Right lobe of liver (tissue), 6 donors: ENCODE measurements around the gene CDH4. TPM values are rescaled to one million over a fixed set of nuclear protein-coding genes. Genes with fewer than 3 reads are reported as not detected.

ENCODE experiments used
- ATAC-seq, 4 donors: fragments of 200-7000 bp; cut with Tn5 transposase; one replicate each; pipeline ENCODE4 v1.9.1; 2020; ENCODE audit warnings: mild to moderate bottlenecking in 4 of 4, moderate library complexity in 4 of 4
- DNase-seq, 3 donors: peaks; one replicate each; pipeline ENCODE4 v3.0.0-alpha.2; 2020
- H3K27ac ChIP-seq, 3 donors: fragments of 200-600 bp; one replicate each; pipeline ENCODE4 v1.8.0; 2022
- H3K27me3 ChIP-seq, 2 donors: fragments of 200-600 bp; one replicate each; pipeline ENCODE4 v1.8.0; 2022
- H3K36me3 ChIP-seq, 4 donors: fragments of 200-600 bp; sonication (generic) in 1 of 4; one replicate each; pipeline versions ENCODE4 v1.5.1 to v1.8.0; 2017 to 2022; ENCODE audit warnings: control low read depth in 1 of 4
- H3K4me1 ChIP-seq, 4 donors: fragments of 200-600 bp; sonication (generic) in 1 of 4; one replicate each; pipeline versions ENCODE4 v1.5.1 to v1.8.0; 2017 to 2022; ENCODE audit warnings: control low read depth in 1 of 4
- H3K4me3 ChIP-seq, 3 donors: fragments of 200-600 bp; one replicate each; pipeline ENCODE4 v1.8.0; 2022
- H3K9me3 ChIP-seq, 4 donors: fragments of 200-600 bp; sonication (generic) in 1 of 4; one replicate each; pipeline versions ENCODE4 v1.5.1 to v1.8.0; 2017 to 2022; ENCODE audit warnings: control low read depth in 1 of 4
- POLR2A ChIP-seq: fragments of 450-650 bp; IDR thresholded peaks from one replicate; pipeline ENCODE4 v1.6.1; 2017; ENCODE audit warnings: antibody characterized with exemption, mild to moderate bottlenecking
- WGBS: methylation state at CpG from one replicate; pipeline ENCODE4 v1.1.6; 2018; ENCODE audit warnings: low coverage, low lambda C conversion rate; ENCODE audit not compliant: insufficient coverage; ENCODE audit errors: missing lambda C conversion rate; 5-methylcytosine and 5-hydroxymethylcytosine counted together
- intact Hi-C, 2 donors: fragments of 100-400 bp; cut with DNase I; formaldehyde crosslinking; loops; one replicate each; pipeline versions ENCODE4 v1.11.2 to v1.14.1; 2022
- total RNA-seq, 6 experiments: library from RNA; depleted of rRNA in 2 of 6; stranded (reverse); fragments of >200 nt in 2 of 6; fragmentation: NEBNext Ultra II Directional in 3 of 6; extraction: Animal tissue kit (Norgen Biotek cat#: 25700) in 3 of 6; gene quantifications; one replicate each; pipeline versions ENCODE4 v1.1.0 to v1.2.4, GENCODE V29; 2016 to 2023
- TF ChIP-seq, protein P1 (sequence below), 4 donors: fragments of 200-600 bp in 3 of 4; fragments of 450-650 bp in 1 of 4; IDR thresholded peaks; one replicate each; pipeline versions ENCODE4 v1.5.1 to v1.8.0; 2016 to 2022; ENCODE audit warnings: antibody characterized with exemption in 4 of 4, mild to moderate bottlenecking in 2 of 4
- donor health status: DM: no; HTN: yes; CAD: no.
- donor health status: DM: no; HTN: no; CAD: no.
- donor health status: DM: no; HTN: no; CAD: no.
- donor health status: DM: no; HTN: yes; CAD: no.
- donor health status: DM: no; HTN: yes; CAD: no.

CDH4 gene
- total RNA-seq, 6 experiments from 2014 or later = 0.02 to 0.14 (median 0.09) TPM; not detected in 3

DNA sequence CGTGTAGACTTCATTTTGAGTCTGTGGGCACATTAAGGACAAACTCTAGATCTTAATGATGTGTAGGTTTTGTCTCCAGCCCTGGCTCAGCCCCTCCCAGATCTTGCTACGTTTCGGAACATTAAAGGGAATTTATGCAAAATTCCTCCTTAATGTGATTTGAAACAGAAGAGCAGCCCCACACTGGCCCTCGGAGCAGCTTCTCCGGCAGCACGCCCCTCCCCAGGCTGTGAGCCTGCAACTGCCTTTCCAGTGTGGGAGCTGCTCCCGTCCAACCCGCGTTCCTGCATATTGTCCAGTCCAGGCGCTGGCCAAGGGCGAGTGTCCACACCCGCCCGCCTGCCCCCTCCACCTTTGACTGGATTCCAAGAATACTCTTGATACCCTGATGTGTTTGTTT is 556.4 kb downstream of the CDH4 start:
- Histone ChIP-seq H3K9me3 (no peaks in the 10 kb centered on the region), H3K27ac (no peak overlapping the region), H3K4me3 (no peak overlapping the region), H3K36me3 (no peaks in the 10 kb centered on the region), H3K4me1 (no peaks in the 10 kb centered on the region), H3K27me3 (no peaks in the 10 kb centered on the region)
- no peak for TF ChIP-seq POLR2A
- TF ChIP-seq, protein P1, sequence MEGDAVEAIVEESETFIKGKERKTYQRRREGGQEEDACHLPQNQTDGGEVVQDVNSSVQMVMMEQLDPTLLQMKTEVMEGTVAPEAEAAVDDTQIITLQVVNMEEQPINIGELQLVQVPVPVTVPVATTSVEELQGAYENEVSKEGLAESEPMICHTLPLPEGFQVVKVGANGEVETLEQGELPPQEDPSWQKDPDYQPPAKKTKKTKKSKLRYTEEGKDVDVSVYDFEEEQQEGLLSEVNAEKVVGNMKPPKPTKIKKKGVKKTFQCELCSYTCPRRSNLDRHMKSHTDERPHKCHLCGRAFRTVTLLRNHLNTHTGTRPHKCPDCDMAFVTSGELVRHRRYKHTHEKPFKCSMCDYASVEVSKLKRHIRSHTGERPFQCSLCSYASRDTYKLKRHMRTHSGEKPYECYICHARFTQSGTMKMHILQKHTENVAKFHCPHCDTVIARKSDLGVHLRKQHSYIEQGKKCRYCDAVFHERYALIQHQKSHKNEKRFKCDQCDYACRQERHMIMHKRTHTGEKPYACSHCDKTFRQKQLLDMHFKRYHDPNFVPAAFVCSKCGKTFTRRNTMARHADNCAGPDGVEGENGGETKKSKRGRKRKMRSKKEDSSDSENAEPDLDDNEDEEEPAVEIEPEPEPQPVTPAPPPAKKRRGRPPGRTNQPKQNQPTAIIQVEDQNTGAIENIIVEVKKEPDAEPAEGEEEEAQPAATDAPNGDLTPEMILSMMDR (IDR thresholded peaks at IDR 0.05) = no peak
- DNase-seq = peak in 2 of 3 donors; percentile 7 to 37
- intact Hi-C loops = no loop called here
- WGBS = 59% methylated on average over 13 of the region's 13 CpGs
- no peak for ATAC-seq

DNA sequence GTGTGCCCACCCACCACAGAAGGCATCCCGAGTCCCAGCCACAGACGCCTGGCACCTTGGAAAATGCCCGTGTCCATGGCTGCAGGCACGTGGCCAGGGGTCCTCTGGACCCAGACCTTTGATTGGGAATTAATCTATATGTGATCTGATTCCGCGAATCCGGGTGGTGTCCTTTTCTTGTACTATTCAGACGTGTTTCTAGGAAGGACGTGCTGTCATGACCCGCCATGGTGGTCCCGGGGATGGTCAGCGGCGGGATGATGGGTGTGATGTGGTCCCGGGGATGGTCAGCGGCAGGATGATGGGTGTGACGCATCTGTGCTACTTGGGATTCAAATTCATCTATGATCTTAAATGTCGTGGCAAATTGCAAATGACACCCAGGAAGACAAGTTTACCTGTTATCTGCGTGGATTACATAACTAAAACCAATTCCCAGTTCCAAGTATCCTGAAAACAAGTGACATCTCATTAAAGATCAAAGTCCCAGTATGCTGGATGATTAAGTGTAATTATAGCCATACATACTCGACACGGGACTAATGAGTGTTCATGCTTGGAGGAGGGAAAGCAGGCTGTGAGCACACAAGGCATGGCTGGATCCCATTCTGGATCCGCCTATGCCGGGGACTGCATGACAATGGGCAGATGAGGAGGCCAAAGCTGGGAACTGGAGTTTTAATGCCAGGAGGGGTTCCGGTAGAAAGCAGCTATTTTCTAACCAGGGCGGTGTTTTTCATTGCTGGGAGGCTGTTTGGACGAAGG is 557.1 kb downstream of the CDH4 start:
- 63% methylated on average over 16 of the region's 25 CpGs for WGBS
- Histone ChIP-seq H3K36me3 (no peaks in the 10 kb centered on the region), H3K27ac (no peak overlapping the region), H3K4me3 (no peak overlapping the region), H3K4me1 (no peaks in the 10 kb centered on the region), H3K9me3 (no peaks in the 10 kb centered on the region), H3K27me3 (no peaks in the 10 kb centered on the region)
- DNase-seq (no peak), ATAC-seq (no peak)
- TF ChIP-seq POLR2A = no peak
- TF ChIP-seq, protein P1 (IDR thresholded peaks at IDR 0.05) = no peak
- intact Hi-C loops = no loop called here

- intact Hi-C loops = no loop called here
- DNase-seq (peak in 2 of 3 donors; percentile 18 to 40), ATAC-seq (no peak)
- WGBS = 61% methylated on average over 8 of the region's 22 CpGs
- H3K4me3 ChIP-seq = no peak overlapping the region
- H3K9me3 ChIP-seq = no peaks in the 10 kb centered on the region
- no peaks in the 10 kb centered on the region for H3K36me3 ChIP-seq
- TF ChIP-seq, protein P1 (IDR thresholded peaks at IDR 0.05) = no peak
- TF ChIP-seq POLR2A = no peak
- H3K4me1 ChIP-seq = no peaks in the 10 kb centered on the region
- H3K27me3 ChIP-seq = no peaks in the 10 kb centered on the region
- H3K27ac ChIP-seq = no peak overlapping the region
These were observed 558.1 kb downstream of the CDH4 start for GRCh38 chr20:61810066-61810737.

GRCh38 chr20:61810738-61811135 is 558.7 kb downstream of the CDH4 start:
- DNase-seq = peak in 1 of 3 donors; percentile 40

More at GRCh38 chr20:61810738-61811135, 558.7 kb downstream of the CDH4 start:
- H3K27me3 ChIP-seq = no peaks in the 10 kb centered on the region
- H3K9me3 ChIP-seq = no peaks in the 10 kb centered on the region
- ATAC-seq = no peak
- no peak overlapping the region for H3K4me3 ChIP-seq
- intact Hi-C loops = no loop called here
- WGBS = 40% methylated on average over 7 of the region's 17 CpGs
- TF ChIP-seq, protein P1 (IDR thresholded peaks at IDR 0.05) = no peak
- TF ChIP-seq POLR2A = no peak
- no peak overlapping the region for H3K27ac ChIP-seq
- no peaks in the 10 kb centered on the region for H3K36me3 ChIP-seq
- no peaks in the 10 kb centered on the region for H3K4me1 ChIP-seq
